HUDEP-2 (cell line): ENCODE results near the gene RFXAP.
"Not testable (repeated sequence)": the region's sequence is repeated elsewhere in the genome, so short reads cannot be mapped to it uniquely, and the experiment has no call there.

Experiments
- DNase-seq, 76 experiments: peaks; one replicate each; lab custom pipeline; 2025; ENCODE audit not compliant: unreplicated experiment in 76 of 76; lab: John Stamatoyannopoulos, UW

The RFXAP gene

GRCh38 chr13:36818804-36819738, at the start of gene RFXAP:
TSS of gene RFXAP (plus strand) at chr13:36819222. CDS start at chr13:36819358, 136 bp downstream.
- DNase-seq, result peak; percentile 8 to 91 (median 74)

GRCh38 chr13:36769545-36769944, 49.5 kb upstream of the RFXAP start:
- no peak for DNase-seq

GRCh38 chr13:36770741-36771140, 48.3 kb upstream of the RFXAP start:
- no peak for DNase-seq

- DNase-seq, result no peak
Observed at GRCh38 chr13:36772853-36773252, 46.2 kb upstream of the RFXAP start.

- no peak for DNase-seq
Observed at GRCh38 chr13:36774931-36775330, 44.1 kb upstream of the RFXAP start.

- no peak for DNase-seq
Observed at GRCh38 chr13:36776175-36776574, 42.8 kb upstream of the RFXAP start.

GRCh38 chr13:36778083-36778671, 40.8 kb upstream of the RFXAP start:
- no peak for DNase-seq

- no peak for DNase-seq
Observed at GRCh38 chr13:36783890-36784289, 35.1 kb upstream of the RFXAP start.

GRCh38 chr13:36786175-36786574, 32.8 kb upstream of the RFXAP start:
- DNase-seq, result not testable (repeated sequence)

GRCh38 chr13:36787181-36787580, 31.8 kb upstream of the RFXAP start:
- no peak for DNase-seq

- no peak for DNase-seq
Observed at GRCh38 chr13:36788276-36788675, 30.7 kb upstream of the RFXAP start.

- DNase-seq, result no peak
Observed at GRCh38 chr13:36789061-36789460, 30.0 kb upstream of the RFXAP start.

GRCh38 chr13:36789730-36790129, 29.3 kb upstream of the RFXAP start:
- DNase-seq, result no peak

GRCh38 chr13:36794706-36795105, 24.3 kb upstream of the RFXAP start:
- no peak for DNase-seq

- no peak for DNase-seq
Observed at GRCh38 chr13:36795463-36795862, 23.6 kb upstream of the RFXAP start.

- no peak for DNase-seq
Observed at GRCh38 chr13:36796052-36796451, 23.0 kb upstream of the RFXAP start.

- no peak for DNase-seq
Observed at GRCh38 chr13:36801035-36801434, 18.0 kb upstream of the RFXAP start.

- DNase-seq, result no peak
Observed at GRCh38 chr13:36804588-36804987, 14.4 kb upstream of the RFXAP start.

- DNase-seq, result no peak
Observed at GRCh38 chr13:36806102-36806501, 12.9 kb upstream of the RFXAP start.

- no peak for DNase-seq
Observed at GRCh38 chr13:36807616-36808015, 11.4 kb upstream of the RFXAP start.

- DNase-seq, result peak in 9 of 76 experiments; percentile 4 to 41 (median 16)
Observed at GRCh38 chr13:36813225-36813624, 5.8 kb upstream of the RFXAP start.

GRCh38 chr13:36814465-36814864, 4.6 kb upstream of the RFXAP start:
- peak in 56 of 76 experiments; percentile 2 to 67 (median 24) for DNase-seq
